Effector memory CD8-positive, alpha-beta T cell (primary cell): ENCODE results near the gene CDCA4.

Source experiments
- ATAC-seq: fragments of 150-1000 bp; cut with Tn5 transposase; replicated peaks from 2 replicates; pipeline ENCODE4 v1.10.0; 2021; ENCODE audit warnings: mild to moderate bottlenecking, moderate library complexity
- DNase-seq, 3 experiments: peaks; one replicate each; pipeline ENCODE4 v3.0.0; 2021
- H3K27ac Mint-ChIP-seq, 2 donors: one replicate each; pipeline ENCODE4 v1.8.0; 2022; ENCODE audit warnings: mild to moderate bottlenecking in 2 of 2, mixed read lengths in 2 of 2, moderate library complexity in 2 of 2
- H3K27me3 Mint-ChIP-seq, 2 donors: one replicate each; pipeline ENCODE4 v1.8.0; 2022; ENCODE audit warnings: mixed read lengths in 2 of 2
- H3K36me3 Mint-ChIP-seq: one replicate; pipeline ENCODE4 v1.8.0; 2022; ENCODE audit warnings: mild to moderate bottlenecking, moderate library complexity, mixed read lengths; ENCODE audit not compliant: insufficient read depth
- H3K4me1 Mint-ChIP-seq, 2 donors: one replicate each; pipeline ENCODE4 v1.8.0; 2022; ENCODE audit warnings: low read depth in 2 of 2, mixed read lengths in 2 of 2
- H3K4me3 Mint-ChIP-seq, 2 donors: one replicate each; pipeline ENCODE4 v1.8.0; 2022; ENCODE audit warnings: mild to moderate bottlenecking in 2 of 2, mixed read lengths in 2 of 2, moderate library complexity in 2 of 2
- H3K9me3 Mint-ChIP-seq, 2 donors: one replicate each; pipeline ENCODE4 v1.8.0; 2022; ENCODE audit warnings: mixed read lengths in 2 of 2

Gene CDCA4

GRCh38 chr14:104993808-104994591 is 26.9 kb downstream of the CDCA4 start:
- no peak for DNase-seq
- peaks cover 15% of the 10 kb centered on the region for H3K36me3 Mint-ChIP-seq
- H3K27ac Mint-ChIP-seq: peak overlapping the region in 1 of 2 donors; percentile 53

GRCh38 chr14:104993306-104993705 is 27.6 kb downstream of the CDCA4 start:
- Mint-ChIP-seq H3K4me1 (peaks cover 0 to 5% of the 10 kb centered on the region in 2 donors), H3K4me3 (no peak overlapping the region), H3K27ac (peak overlapping the region in 1 of 2 donors; percentile 53), H3K9me3 (no peaks in the 10 kb centered on the region), H3K36me3 (peaks cover 15% of the 10 kb centered on the region), H3K27me3 (no peaks in the 10 kb centered on the region)
- DNase-seq (no peak), ATAC-seq (no peak)

More at GRCh38 chr14:104993808-104994591, 26.9 kb downstream of the CDCA4 start:
- H3K4me3 Mint-ChIP-seq: no peak overlapping the region
- no peaks in the 10 kb centered on the region for H3K9me3 Mint-ChIP-seq
- no peak for ATAC-seq
- H3K4me1 Mint-ChIP-seq: peaks cover 0 to 5% of the 10 kb centered on the region in 2 donors
- H3K27me3 Mint-ChIP-seq: no peaks in the 10 kb centered on the region

GRCh38 chr14:104992501-104992900 is 28.4 kb downstream of the CDCA4 start:
- peak overlapping the region in 1 of 2 donors; percentile 24 for H3K27ac Mint-ChIP-seq
- DNase-seq: no peak
- peaks cover 15% of the 10 kb centered on the region for H3K36me3 Mint-ChIP-seq
- H3K4me1 Mint-ChIP-seq: peaks cover 0 to 5% of the 10 kb centered on the region in 2 donors
- ATAC-seq: no peak
- peaks cover 0 to 1% of the 10 kb centered on the region in 2 donors for H3K27me3 Mint-ChIP-seq
- H3K9me3 Mint-ChIP-seq: no peaks in the 10 kb centered on the region
- H3K4me3 Mint-ChIP-seq: no peak overlapping the region

GRCh38 chr14:104991896-104992230 is 29.0 kb downstream of the CDCA4 start:
- Mint-ChIP-seq H3K27ac (no peak overlapping the region), H3K9me3 (no peaks in the 10 kb centered on the region)

GRCh38 chr14:104989951-104990303 is 31.0 kb downstream of the CDCA4 start:
- Mint-ChIP-seq H3K4me1 (peaks cover 6 to 8% of the 10 kb centered on the region in 2 donors), H3K27ac (no peak overlapping the region)

More at GRCh38 chr14:104991896-104992230, 29.0 kb downstream of the CDCA4 start:
- Mint-ChIP-seq H3K4me1 (peaks cover 3 to 8% of the 10 kb centered on the region in 2 donors), H3K36me3 (peaks cover 21% of the 10 kb centered on the region), H3K27me3 (peaks cover 5 to 8% of the 10 kb centered on the region in 2 donors), H3K4me3 (no peak overlapping the region)
- ATAC-seq: no peak
- no peak for DNase-seq

GRCh38 chr14:104989236-104989950 is 31.5 kb downstream of the CDCA4 start:
- Mint-ChIP-seq H3K36me3 (peaks cover 26% of the 10 kb centered on the region), H3K9me3 (no peaks in the 10 kb centered on the region), H3K27ac (no peak overlapping the region), H3K27me3 (peaks cover 5 to 9% of the 10 kb centered on the region in 2 donors), H3K4me1 (peaks cover 8 to 11% of the 10 kb centered on the region in 2 donors), H3K4me3 (no peak overlapping the region)
- ATAC-seq: no peak
- no peak for DNase-seq

More at GRCh38 chr14:104989951-104990303, 31.0 kb downstream of the CDCA4 start:
- no peaks in the 10 kb centered on the region for H3K9me3 Mint-ChIP-seq
- H3K27me3 Mint-ChIP-seq: peaks cover 5 to 9% of the 10 kb centered on the region in 2 donors
- no peak overlapping the region for H3K4me3 Mint-ChIP-seq
- ATAC-seq (no peak), DNase-seq (no peak)
- peaks cover 21% of the 10 kb centered on the region for H3K36me3 Mint-ChIP-seq

GRCh38 chr14:104986487-104987164 is 34.3 kb downstream of the CDCA4 start:
- ATAC-seq (no peak), DNase-seq (no peak)
- peaks cover 25% of the 10 kb centered on the region for H3K36me3 Mint-ChIP-seq
- peak overlapping the region; percentile 81 to 83 for H3K27ac Mint-ChIP-seq
- no peaks in the 10 kb centered on the region for H3K9me3 Mint-ChIP-seq
- peaks cover 5 to 9% of the 10 kb centered on the region in 2 donors for H3K27me3 Mint-ChIP-seq
- peaks cover 3 to 15% of the 10 kb centered on the region in 2 donors for H3K4me1 Mint-ChIP-seq
- H3K4me3 Mint-ChIP-seq: peak overlapping the region; percentile 76 to 81

- ATAC-seq (peak; percentile 97), DNase-seq (peak; percentile 80 to 87 (median 81))
- peaks cover 25% of the 10 kb centered on the region for H3K36me3 Mint-ChIP-seq
- peak within 1 kb of the TSS; percentile 83 to 87 for H3K27ac Mint-ChIP-seq
- H3K4me1 Mint-ChIP-seq: peaks cover 3 to 15% of the 10 kb centered on the region in 2 donors
- no peaks in the 10 kb centered on the region for H3K9me3 Mint-ChIP-seq
- peak within 1 kb of the TSS; percentile 76 to 81 for H3K4me3 Mint-ChIP-seq
- peaks cover 5 to 9% of the 10 kb centered on the region in 2 donors for H3K27me3 Mint-ChIP-seq
Observed at GRCh38 chr14:104985675-104986486, 35.0 kb downstream of the CDCA4 start, which contains the start of gene CLBA1. Gene CLBA1, plus strand, starts transcription at chr14:104985788. Its CDS starts 644 bp downstream, at chr14:104986432.

GRCh38 chr14:104984056-104984894 is 36.6 kb downstream of the CDCA4 start:
- no peaks in the 10 kb centered on the region for H3K9me3 Mint-ChIP-seq
- H3K4me1 Mint-ChIP-seq: peaks cover 3 to 15% of the 10 kb centered on the region in 2 donors
- no peak for DNase-seq
- H3K4me3 Mint-ChIP-seq: peak overlapping the region; percentile 69 to 76
- peak overlapping the region; percentile 72 to 87 for H3K27ac Mint-ChIP-seq
- no peak for ATAC-seq
- peaks cover 21% of the 10 kb centered on the region for H3K36me3 Mint-ChIP-seq
- H3K27me3 Mint-ChIP-seq: peaks cover 5 to 11% of the 10 kb centered on the region in 2 donors

- H3K27me3 Mint-ChIP-seq: peaks cover 14 to 20% of the 10 kb centered on the region in 2 donors
- no peak overlapping the region for H3K4me3 Mint-ChIP-seq
- H3K4me1 Mint-ChIP-seq: peaks cover 9 to 16% of the 10 kb centered on the region in 2 donors
- peaks cover 21% of the 10 kb centered on the region for H3K36me3 Mint-ChIP-seq
- peak overlapping the region in 1 of 2 donors; percentile 72 for H3K27ac Mint-ChIP-seq
- no peak for DNase-seq
- no peaks in the 10 kb centered on the region for H3K9me3 Mint-ChIP-seq
- ATAC-seq: no peak
Observed at GRCh38 chr14:104983231-104983721, 37.6 kb downstream of the CDCA4 start.

GRCh38 chr14:104982548-104983230 is 38.2 kb downstream of the CDCA4 start:
- Mint-ChIP-seq H3K9me3 (no peaks in the 10 kb centered on the region), H3K4me1 (peaks cover 9 to 18% of the 10 kb centered on the region in 2 donors), H3K4me3 (no peak overlapping the region), H3K27me3 (peaks cover 16 to 21% of the 10 kb centered on the region in 2 donors), H3K36me3 (peaks cover 21% of the 10 kb centered on the region), H3K27ac (no peak overlapping the region)
- no peak for DNase-seq
- ATAC-seq: no peak
